ENCODE measurements around the gene TMEM269. TPM values are rescaled to one million over a fixed set of nuclear protein-coding genes. Genes with fewer than 3 reads are reported as not detected.

The TMEM269 gene
- total RNA-seq, 2 donors from 2014 or later: 0.14 to 0.62 TPM

DNA sequence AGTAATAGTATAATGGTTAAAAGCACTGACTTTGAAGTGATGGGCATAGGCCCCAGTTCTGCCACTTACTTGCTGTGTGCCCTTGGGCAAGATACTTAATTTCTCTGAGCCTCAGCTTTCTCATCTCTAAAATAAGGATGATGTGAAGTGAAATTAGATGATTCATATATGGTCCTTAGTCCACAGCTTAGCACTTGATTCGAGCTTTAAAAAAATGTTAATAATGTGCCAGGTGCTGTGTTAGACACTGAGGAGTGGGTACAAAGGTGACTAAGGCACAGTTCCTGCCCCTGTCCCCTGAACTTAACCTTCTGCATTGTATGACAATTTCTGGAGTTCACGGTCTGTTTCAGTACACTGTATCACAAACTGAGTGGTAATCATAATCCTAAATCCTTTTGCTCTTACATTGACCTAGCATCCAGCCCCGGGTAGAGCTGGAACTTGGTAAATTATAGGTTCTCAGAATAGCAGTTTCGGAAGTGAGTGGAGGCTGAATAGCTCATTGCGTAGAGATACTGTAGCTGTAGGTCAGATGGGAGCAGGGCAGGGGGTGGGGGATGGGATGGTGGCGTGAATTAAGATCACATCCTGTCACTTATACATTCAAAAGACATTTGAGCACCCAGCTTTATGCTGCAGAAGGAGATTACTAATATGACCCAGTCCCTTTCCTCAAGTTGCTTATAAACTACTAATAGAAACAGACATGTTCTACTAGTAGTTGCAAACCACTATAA is 63.1 kb downstream of the TMEM269 start:
- 72% methylated on average over 6 of the region's 6 CpGs for WGBS
- no peak for DNase-seq (ENCODE audit: low spot score)
- Histone ChIP-seq H3K36me3 (peaks cover 0 to 9% of the 10 kb centered on the region in 2 donors), H3K9me3 (no peaks in the 10 kb centered on the region), H3K4me1 (replicated peaks) (no peaks in the 10 kb centered on the region), H3K27ac (no peak overlapping the region), H3K27me3 (replicated peaks; ENCODE audit: insufficient read depth) (no peaks in the 10 kb centered on the region), H3K4me3 (no peak overlapping the region)
- TF ChIP-seq, protein P1, sequence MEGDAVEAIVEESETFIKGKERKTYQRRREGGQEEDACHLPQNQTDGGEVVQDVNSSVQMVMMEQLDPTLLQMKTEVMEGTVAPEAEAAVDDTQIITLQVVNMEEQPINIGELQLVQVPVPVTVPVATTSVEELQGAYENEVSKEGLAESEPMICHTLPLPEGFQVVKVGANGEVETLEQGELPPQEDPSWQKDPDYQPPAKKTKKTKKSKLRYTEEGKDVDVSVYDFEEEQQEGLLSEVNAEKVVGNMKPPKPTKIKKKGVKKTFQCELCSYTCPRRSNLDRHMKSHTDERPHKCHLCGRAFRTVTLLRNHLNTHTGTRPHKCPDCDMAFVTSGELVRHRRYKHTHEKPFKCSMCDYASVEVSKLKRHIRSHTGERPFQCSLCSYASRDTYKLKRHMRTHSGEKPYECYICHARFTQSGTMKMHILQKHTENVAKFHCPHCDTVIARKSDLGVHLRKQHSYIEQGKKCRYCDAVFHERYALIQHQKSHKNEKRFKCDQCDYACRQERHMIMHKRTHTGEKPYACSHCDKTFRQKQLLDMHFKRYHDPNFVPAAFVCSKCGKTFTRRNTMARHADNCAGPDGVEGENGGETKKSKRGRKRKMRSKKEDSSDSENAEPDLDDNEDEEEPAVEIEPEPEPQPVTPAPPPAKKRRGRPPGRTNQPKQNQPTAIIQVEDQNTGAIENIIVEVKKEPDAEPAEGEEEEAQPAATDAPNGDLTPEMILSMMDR (IDR thresholded peaks at IDR 0.05): no peak
- TF ChIP-seq POLR2A (IDR thresholded peaks at IDR 0.05): no peak
- TF ChIP-seq POLR2AphosphoS5 (IDR thresholded peaks at IDR 0.05): no peak
- intact Hi-C loops (cut with DNase I): loop anchor here (10.0 kb wide), 1 partner anchor 163 kb away; the partner anchor contains the start of gene YBX1

DNA sequence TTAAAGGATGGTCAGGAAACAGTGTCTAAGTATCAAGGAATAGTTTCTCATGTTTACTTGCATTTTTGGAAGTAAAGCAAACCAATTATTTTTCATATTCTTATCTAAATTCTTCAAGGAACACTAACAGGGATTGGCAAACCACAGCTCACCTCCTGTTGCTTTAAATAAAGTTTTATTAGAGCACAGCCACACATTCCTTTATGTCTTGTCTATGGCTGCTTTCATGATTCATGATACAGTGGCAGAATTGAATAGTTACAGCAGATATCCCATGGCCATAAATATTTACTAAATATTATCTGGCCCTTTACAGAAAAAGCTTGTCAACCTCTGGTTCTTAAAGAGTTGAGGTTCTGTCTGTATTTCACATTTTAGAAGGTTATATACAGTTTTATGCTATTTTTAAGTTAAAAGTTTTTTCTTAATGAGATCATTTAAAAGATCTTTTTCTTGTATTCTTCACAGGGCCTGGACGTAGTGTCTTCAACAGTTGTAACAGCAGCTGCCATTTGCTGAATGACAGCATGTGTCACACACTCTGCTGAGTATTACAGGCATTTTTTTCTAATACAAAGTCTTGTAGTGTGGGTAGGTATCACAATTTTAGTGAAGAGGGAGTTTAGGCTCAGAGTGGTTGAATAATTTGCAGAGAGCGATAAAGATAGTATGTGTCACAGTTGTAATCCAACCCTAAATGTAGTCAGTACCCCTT is 64.2 kb downstream of the TMEM269 start:
- no peaks in the 10 kb centered on the region for H3K27me3 ChIP-seq (replicated peaks; ENCODE audit: insufficient read depth)
- H3K9me3 ChIP-seq: no peaks in the 10 kb centered on the region
- WGBS: 97% methylated on average over 2 of the region's 2 CpGs
- intact Hi-C loops (cut with DNase I): loop anchor here (10.0 kb wide), 1 partner anchor 164 kb away; the partner anchor contains the start of gene YBX1
- no peak overlapping the region for H3K4me3 ChIP-seq
- DNase-seq (ENCODE audit: low spot score): no peak
- no peak for TF ChIP-seq POLR2A (IDR thresholded peaks at IDR 0.05)
- TF ChIP-seq POLR2AphosphoS5 (IDR thresholded peaks at IDR 0.05): no peak
- TF ChIP-seq, protein P1 (IDR thresholded peaks at IDR 0.05): no peak
- H3K4me1 ChIP-seq (replicated peaks): no peaks in the 10 kb centered on the region
- H3K27ac ChIP-seq: no peak overlapping the region
- peaks cover 0 to 9% of the 10 kb centered on the region in 2 donors for H3K36me3 ChIP-seq

DNA sequence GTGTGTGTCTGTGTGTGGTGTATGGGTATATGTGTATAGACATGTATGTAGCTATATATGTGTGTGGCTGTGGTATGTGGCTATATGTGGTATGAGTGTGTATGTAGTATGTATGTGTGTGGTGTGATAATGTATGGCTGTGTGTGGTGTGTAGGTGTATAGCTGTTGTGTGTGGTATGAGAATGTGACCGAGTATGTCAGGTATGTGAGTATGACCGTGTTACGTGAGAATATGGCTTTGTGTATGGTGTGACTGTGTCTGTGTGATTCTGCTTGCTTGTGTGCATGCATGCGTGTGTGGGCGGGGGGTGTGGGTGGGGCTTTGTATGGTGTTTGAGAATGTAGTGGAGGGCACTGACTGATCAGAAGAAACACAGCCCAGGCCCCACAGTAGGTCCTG is 65.2 kb downstream of the TMEM269 start:
- TF ChIP-seq, protein P1 (IDR thresholded peaks at IDR 0.05): no peak
- TF ChIP-seq POLR2AphosphoS5 (IDR thresholded peaks at IDR 0.05): no peak
- TF ChIP-seq POLR2A (IDR thresholded peaks at IDR 0.05): no peak
- intact Hi-C loops (cut with DNase I): loop anchor here (10.0 kb wide), 1 partner anchor 165 kb away; the partner anchor contains the start of gene YBX1
- Histone ChIP-seq H3K4me3 (no peak overlapping the region), H3K27ac (no peak overlapping the region), H3K27me3 (replicated peaks; ENCODE audit: insufficient read depth) (no peaks in the 10 kb centered on the region), H3K9me3 (no peaks in the 10 kb centered on the region), H3K4me1 (replicated peaks) (no peaks in the 10 kb centered on the region), H3K36me3 (peaks cover 0 to 9% of the 10 kb centered on the region in 2 donors)
- DNase-seq (ENCODE audit: low spot score): no peak
- 97% methylated on average over 5 of the region's 5 CpGs for WGBS

Other genes with a start within 250 kb of the TMEM269 start
- gene PPIH, start 126.6 kb upstream of the TMEM269 start, total RNA-seq: 10 to 100 TPM; 31.9 to 39.4 TPM
- gene YBX1, start 102.6 kb upstream of the TMEM269 start, total RNA-seq: 100 to 1,000 TPM; 325 to 406 TPM
- gene CLDN19, start 44.8 kb upstream of the TMEM269 start, total RNA-seq: 1 to 10 TPM; 1.1 to 1.5 TPM
- 10 to 100 TPM; 21.0 to 52.1 TPM for gene P3H1, start 18.0 kb upstream of the TMEM269 start, total RNA-seq
- 1 to 10 TPM; 3.3 to 3.6 TPM for gene C1orf50, start 17.7 kb upstream of the TMEM269 start, total RNA-seq
- 10 to 100 TPM; 14.3 to 15.5 TPM for gene ERMAP, start 32.1 kb downstream of the TMEM269 start, total RNA-seq
- 10 to 100 TPM; 15.0 to 42.5 TPM for gene SVBP, start 32.4 kb downstream of the TMEM269 start, total RNA-seq
- gene ZNF691, start 61.6 kb downstream of the TMEM269 start, total RNA-seq: 10 to 100 TPM; 16.0 to 19.5 TPM
- gene SLC2A1, start 173.9 kb downstream of the TMEM269 start, total RNA-seq: 100 to 1,000 TPM in 1 of 2 donors, 10 to 100 TPM in 1; 83.9 to 159 TPM